ENCODE results near the gene PC. TPM values are rescaled to one million over a fixed set of nuclear protein-coding genes. Genes with fewer than 3 reads are reported as not detected.

Gene PC
- total RNA-seq, 1 experiment from 2014 or later = 37.1 TPM

GRCh38 chr11:66956689-66957290 is 1.4 kb downstream of the PC start:
- peak; percentile 37 for DNase-seq (ENCODE audit: low read depth)

DNA sequence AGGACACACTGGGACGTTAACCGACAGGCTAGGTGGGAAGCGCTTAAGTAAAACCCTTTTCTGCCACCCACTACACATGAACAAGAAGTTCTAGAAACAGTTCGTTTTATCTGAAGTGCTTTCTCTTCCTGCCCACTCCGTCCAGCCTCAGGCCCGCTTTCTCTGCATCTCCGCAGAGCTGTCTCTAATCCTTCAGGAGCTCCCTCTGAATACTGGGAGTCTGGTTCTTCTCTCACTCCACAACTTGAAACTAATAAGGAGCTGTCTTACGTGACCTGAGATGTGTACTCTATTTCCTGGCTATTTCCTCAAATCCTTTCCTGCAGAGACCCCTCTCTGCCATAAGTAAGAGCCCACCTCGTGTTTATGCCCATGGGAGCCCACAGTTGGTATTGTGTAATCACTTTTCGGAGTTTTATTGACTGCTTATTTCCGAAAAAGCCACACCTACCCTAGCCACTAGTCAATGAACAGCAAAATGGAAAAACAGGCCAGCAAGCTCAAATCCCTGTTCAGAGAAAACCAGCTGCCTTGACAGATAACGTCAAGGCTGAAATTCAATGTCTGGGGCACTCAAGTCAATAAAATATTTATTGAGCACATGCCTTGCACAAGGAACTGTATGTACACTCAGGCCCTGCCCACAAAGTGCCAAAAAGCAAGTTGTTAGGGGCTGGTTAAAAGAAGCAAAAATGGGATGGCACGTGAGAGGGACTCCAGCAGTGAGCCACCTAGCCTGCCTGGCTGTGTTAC is 4.9 kb downstream of the PC start:
- DNase-seq (ENCODE audit: low read depth) = no peak

DNA sequence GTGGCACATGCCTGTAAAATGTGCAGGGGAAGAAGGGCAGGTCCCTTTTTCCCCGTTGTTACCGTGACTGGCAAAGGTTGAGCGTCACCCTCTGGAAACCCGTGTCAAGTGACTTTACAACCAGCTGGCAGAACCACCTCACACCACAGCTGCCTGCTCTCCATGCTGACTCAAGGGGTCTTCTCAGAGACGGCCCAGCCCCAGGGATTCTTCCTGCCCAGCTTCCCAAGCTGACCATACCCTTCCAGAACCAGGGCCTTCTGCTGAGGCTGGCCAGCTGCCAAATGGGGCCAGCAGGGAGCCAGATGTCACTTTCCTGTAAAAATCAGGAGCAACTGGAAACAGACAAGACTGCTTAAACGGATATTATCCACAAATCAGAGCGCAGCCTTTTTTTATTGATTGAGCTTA is 6.3 kb downstream of the PC start:
- DNase-seq (ENCODE audit: low read depth) = no peak

- DNase-seq (ENCODE audit: low read depth) = no peak
Observed at GRCh38 chr11:66951135-66951534, 7.0 kb downstream of the PC start.

DNA sequence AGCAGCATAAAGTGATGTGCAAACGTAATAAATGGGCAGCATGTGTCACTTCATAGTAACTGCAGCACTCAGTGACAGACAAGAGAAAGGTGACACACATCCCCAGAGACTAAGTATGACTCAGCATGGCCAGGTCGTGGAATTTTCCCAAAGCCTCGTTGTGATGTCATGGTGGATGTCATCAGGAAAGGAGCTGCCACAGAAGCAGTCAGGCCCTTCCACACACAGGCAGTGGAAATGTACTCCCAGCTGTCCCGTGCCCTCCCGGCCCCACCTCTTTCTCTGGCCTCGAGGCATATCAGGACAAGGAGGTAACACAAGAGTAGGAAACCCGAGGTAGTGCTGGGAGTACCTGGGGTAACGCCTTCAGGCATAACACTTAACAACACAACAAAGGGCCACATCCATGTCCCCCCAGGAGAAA is 8.1 kb downstream of the PC start:
- peak; percentile 98 for DNase-seq (ENCODE audit: low read depth)

- no peak for DNase-seq (ENCODE audit: low read depth)
Observed at GRCh38 chr11:66938582-66939135, 19.5 kb downstream of the PC start.

DNA sequence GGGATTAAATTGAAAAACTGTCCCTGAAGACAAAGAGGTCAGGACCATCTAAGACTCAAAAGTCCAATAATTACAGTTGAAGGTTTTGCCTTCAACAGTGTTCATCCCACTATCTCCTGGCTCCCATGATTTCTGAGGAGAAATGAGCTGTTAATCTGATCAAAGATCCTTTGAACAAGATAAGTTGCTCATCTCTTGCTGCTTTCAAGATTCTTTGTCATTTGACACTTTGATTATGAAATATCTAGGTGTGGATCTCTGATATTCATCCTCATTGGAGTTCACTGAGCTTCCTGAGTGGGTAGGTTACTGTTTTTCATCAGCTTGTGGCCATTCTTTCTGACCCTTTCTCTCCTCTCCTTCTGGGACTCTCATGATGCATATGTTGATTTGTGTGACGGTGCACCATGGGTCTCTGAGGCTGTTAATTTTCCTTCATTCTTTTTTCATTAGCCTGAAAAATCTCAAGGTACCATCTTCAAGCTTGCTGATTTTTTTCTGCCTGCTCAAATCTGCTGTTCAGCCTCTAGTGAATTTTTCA is 20.9 kb downstream of the PC start:
- no peak for DNase-seq (ENCODE audit: low read depth)

DNA sequence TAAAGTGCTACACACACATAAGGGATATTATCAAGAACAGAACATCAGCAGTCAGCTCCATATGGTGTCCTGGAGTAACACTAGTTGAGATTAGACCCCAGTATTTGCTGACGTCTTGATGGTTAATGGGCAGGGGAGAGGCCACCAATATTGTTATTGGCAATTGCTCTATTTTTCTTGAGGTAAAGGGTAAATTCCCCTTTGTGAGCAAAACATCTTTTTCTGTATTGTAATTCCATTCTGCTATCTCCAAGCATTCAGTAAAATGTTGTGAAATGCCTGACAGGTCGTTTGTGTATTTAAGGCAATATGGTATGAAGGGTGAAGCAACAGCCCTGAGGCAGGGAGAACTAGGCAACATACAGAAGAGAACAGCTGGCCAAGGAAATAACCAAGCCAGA is 21.9 kb downstream of the PC start:
- DNase-seq (ENCODE audit: low read depth) = peak; percentile 19

- no peak for DNase-seq (ENCODE audit: low read depth)
Observed at GRCh38 chr11:66934950-66935779, 23.0 kb downstream of the PC start.

DNA sequence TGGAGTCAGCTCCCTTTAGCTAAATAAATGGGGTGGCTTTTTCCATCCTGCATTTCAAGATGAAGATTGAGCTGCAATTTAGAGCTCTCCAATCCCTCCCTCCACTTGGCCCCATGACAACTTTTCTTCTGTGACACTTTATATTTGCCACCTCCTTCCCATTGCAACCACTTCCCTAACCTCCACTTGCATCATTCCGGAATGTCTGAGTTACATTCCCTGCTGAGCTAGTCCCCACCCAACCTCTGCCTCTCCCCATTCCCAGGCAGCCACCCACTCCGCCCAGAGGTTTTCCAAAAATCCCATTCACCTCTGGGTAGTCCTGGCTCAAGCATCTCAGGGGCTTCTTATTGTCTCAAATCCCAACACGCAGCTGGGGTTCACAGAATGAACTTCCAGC is 24.7 kb downstream of the PC start:
- DNase-seq (ENCODE audit: low read depth) = no peak

- no peak for DNase-seq (ENCODE audit: low read depth)
Observed at GRCh38 chr11:66932543-66932942, 25.6 kb downstream of the PC start.

GRCh38 chr11:66929753-66930152 is 28.4 kb downstream of the PC start:
- DNase-seq (ENCODE audit: low read depth) = no peak

- DNase-seq (ENCODE audit: low read depth) = no peak
Observed at GRCh38 chr11:66924272-66924671, 33.9 kb downstream of the PC start.

GRCh38 chr11:66922551-66922950 is 35.6 kb downstream of the PC start:
- no peak for DNase-seq (ENCODE audit: low read depth)

GRCh38 chr11:66920978-66921784 is 37.0 kb downstream of the PC start:
- DNase-seq (ENCODE audit: low read depth) = no peak

GRCh38 chr11:66919923-66920322 is 38.3 kb downstream of the PC start:
- no peak for DNase-seq (ENCODE audit: low read depth)

- DNase-seq (ENCODE audit: low read depth) = no peak
Observed at GRCh38 chr11:66918741-66919140, 39.4 kb downstream of the PC start.

DNA sequence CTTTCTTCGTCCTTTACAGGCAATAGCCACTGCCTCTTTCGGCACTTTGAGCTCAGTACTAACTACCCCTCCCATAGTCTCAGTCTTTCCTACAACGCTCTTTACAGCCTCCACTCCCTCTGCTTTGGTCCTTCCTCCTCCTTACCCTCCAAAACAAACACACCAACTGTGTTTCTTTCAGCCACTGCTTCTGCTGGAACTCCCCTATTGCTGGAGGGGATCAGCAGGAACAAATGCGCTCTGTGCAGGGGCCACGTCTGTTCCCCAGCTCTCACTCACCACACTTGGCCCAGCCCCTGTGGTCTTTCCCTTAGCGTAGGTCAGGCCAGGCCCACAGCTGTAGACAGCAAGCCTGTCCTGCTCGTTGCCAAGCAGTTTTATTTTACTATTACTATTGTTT is 42.3 kb downstream of the PC start:
- no peak for DNase-seq (ENCODE audit: low read depth)

GRCh38 chr11:66915046-66915832 is 42.9 kb downstream of the PC start:
- DNase-seq (ENCODE audit: low read depth) = no peak

- no peak for DNase-seq (ENCODE audit: low read depth)
Observed at GRCh38 chr11:66914505-66914904, 43.7 kb downstream of the PC start.
